HG02571 (cell line): ENCODE data around the gene CRKL.
"Not testable (repeated sequence)": the region's sequence is repeated elsewhere in the genome, so short reads cannot be mapped to it uniquely, and the experiment has no call there.

Source experiments
- ATAC-seq: cut with Tn5 transposase; IDR thresholded peaks from one replicate; pipeline ENCODE4 v1.9.1; 2021; ENCODE audit warnings: mild to moderate bottlenecking, moderate library complexity; ENCODE audit not compliant: unreplicated experiment

The CRKL gene

GRCh38 chr22:20933910-20934309 lies 16.7 kb downstream of the CRKL start:
- no peak for ATAC-seq

DNA sequence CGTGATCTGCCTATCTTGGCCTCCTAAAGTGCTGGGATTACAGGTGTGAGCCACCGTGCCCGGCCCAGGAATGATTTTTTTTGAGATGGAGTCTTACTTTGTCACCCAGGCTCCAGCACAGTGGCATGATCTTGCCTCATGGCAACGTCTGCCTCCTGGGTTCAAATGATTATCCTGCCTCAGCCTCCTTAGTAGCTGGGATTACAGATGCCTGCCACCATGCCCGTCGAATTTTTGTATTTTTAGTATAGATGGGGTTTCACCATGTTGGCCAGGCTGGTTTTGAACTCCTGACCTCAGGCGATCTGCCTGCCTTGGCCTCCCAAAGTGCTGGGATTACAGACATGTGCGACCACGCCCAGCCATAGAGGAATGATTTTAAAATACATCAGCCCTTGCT lies 17.8 kb downstream of the CRKL start:
- ATAC-seq, result not testable (repeated sequence)

DNA sequence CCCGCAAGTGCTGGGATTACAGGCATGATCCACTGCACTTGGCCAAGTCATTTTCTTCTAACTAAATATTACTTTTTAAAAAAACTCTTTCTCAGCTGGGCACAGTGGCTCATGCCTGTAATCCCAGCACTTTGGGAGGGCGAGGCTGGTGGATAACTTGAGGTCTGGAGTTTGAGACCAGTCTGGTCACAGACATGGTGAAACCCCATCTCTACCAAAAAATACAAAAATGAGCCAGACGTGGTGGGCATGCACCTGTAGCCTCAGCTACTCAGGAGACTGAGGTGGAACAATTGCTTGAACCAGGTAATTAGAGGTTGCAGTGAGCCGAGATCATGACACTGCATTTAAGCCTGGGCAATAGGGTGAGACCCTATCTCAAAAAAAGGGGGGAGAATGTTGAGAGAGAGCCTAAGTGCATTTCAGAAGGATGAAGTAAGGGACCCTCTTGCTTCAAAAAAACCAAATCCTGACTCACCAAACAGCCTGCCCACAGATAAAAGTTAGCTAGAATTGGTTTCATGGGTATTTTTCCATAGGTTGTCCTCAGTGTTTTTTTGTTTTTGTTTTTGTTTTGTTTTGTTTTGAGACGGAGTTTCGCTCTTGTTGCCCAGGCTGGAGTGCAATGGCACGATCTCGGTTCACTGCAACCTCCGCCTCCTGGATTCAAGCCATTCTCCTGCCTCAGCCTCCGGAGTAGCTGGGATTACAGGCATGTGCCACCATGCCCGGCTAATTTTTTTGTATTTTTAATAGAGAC lies 18.8 kb downstream of the CRKL start:
- not testable (repeated sequence) for ATAC-seq

- no peak for ATAC-seq
Measured at GRCh38 chr22:20937031-20937793, 20.0 kb downstream of the CRKL start.

DNA sequence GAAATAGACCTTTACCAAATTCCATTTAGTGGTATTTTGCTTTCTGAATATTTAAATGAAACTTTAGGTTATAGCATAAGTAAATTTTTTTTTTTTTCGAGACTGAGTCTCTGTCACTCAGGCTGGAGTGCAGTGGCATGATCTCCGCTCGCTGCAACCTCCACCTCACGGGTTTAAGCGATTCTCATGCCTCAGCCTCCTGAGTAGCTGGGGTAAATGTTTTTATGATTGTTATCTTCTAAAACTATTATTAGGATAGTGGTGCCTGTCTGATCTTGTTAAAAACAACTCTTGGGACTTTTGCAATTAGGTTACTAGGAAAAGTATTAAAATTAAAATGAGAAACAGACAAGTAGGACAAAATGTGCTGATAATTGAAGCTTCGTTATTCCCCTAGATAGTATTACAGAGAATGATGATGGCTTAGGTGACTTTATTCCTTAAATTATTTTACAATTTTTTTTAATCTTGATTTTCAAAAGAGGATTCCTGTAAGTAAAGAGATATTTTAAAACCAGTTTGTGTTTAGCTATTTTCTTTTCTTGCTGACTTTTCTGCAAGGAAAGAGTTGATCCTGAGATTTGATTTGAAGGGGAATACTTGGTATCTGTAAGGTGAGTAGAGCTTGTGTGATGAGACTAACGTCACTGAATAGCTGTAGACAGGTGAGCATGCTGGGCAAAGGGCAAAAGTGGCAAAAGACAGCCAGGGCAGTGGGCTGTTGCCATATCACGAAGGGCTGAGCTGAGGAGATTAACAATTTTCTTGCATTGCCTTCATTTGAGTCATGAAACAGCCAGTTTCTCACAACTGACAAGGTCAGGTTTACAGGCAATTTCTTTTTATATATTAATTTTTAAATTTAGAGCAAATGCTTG lies 20.8 kb downstream of the CRKL start:
- no peak for ATAC-seq

DNA sequence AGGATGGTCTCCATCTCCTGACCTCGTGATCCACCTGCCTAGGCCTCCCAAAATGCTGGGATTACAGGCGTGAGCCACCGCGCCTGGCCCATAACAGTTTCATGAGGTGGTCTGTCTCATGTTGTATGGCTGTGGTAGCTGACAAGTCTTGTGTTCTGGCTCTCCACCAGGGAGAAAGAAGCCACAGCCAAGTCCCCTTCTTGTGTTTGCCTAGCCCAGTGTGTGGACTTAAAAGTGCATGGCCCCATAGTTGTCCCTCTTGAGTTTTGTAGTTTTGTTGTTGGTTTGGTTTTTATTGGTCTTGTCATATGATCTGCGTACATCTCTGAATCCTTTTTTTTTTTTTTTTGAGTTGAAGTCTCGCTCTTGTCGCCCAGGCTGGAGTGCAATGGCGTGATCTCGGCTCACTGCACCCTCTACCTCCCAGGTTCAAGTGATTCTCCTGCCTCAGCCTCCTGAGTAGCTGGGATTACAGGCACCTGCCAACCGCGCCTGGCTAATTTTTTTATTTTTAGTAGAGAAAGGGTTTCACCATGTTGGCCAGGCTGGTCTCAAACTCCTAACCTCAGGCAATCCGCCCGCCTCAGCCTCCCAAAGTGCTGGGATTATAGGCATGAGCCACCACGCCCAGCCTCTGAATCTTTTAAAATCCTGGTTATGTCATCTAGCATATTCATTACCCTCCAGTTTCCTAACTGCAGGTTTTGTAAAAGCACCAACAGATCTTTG lies 22.4 kb downstream of the CRKL start:
- ATAC-seq, result not testable (repeated sequence)

DNA sequence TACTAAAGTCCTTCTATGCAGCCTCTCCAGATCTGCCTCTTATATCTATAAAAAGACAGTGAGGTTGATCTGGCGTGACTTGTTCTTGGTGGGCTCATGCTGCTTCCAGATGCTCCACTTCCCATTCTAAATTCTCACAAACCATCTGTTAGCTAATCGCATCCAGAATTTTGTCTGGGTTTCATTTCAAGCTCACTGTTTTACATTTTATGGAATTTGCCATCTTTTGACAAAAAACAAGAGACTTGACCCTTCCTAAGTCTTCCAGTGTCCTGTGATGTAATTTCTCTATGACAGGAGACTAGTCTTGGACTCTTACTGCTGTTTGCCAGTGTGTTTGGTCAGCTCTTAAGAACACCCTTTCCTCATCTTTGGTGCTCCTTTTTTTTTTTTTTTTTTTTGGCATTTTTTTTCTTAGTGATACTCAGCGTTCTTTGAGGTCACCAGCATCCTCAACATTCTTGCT lies 23.0 kb downstream of the CRKL start:
- ATAC-seq, result no peak

DNA sequence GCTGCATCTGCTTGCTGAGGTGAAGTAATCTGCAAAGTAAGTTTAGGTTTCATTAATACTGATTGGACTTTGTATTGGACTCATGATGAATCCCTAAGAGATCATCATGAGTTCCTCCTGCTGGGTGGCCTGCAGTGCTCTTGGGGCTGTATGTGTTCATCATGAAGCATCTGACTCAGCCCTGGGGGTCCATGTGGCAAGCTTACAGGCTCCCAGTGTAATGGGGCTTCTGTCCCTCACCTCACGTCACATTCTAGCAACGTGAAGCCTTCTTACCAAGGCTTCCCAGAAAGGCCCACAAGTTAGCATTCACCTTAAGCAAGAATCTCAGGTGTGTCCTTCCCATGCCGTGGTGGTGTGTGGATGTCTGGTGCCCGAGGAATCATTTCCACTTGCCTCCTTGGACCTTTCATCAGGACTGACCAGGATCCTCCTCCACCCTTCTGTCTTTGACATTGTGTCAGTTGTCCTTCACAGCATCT lies 23.7 kb downstream of the CRKL start:
- no peak for ATAC-seq

DNA sequence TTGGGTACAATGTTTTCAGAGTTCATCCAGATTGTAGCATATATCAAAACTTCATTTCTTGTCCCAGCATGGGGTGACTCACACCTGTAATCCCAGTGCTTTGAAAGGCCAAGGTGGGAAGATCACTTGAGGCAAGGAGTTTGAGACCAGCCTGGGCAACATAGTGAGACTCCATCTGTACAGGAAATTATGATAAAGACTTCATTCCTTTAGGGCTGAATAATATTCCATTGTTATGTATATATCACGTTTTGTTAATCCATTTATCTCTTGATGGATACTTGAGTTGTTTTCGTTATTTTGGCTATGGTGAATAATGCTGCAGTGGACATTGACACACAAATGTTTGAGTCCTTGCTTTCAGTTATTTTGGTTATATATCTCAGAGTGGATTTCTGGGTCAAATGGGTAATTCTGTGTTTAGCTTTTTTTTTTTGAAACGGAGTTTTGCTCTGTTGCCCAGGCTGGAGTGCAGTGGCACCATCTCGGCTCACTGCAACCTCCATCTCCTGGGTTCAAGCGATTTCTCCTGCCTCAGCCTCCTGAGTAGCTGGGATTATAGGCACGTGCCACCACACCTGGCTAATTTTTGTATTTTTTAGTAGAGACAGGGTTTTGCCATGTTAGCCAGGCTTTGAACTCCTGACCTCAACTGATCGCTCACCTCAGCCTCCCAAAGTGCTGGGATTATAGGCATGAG lies 25.1 kb downstream of the CRKL start:
- ATAC-seq, result not testable (repeated sequence)

DNA sequence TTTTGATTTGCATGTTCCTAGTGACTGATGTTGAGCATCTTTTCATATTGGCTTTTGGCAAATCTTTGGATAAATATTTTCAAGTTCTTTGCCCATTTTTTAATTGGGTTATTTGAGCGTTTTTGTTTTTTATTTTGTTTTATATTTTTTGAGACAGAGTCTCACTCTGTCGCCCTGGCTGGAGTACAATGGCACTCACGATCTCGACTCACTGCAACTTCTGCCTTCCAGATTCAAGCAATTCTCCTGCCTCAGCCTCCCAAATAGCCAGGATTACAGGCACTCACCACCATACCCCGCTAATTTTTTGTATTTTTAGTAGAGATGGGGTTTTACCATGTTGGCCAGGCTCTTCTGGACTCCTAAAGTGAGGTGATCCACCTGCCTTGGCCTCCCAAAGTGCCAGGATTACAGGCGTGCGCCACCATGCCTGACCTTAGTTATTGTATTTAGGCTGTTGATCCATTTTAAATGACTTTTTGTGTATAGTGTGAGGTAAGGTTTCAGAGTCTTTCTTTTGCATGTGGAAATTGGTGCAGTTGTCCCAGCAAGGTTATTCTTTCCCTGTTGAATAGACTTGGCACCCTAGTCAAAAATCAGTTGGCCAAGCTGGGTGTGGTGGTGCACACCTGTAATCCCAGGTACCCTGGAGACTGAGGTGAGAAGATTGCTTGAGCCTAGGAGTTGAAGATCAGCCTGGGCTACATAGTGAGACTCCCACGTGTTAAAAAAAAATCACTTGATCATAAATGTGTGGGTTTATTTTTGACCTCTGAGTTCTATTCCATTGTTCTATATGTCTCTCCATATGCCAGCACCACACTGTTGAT lies 26.1 kb downstream of the CRKL start:
- no peak for ATAC-seq

DNA sequence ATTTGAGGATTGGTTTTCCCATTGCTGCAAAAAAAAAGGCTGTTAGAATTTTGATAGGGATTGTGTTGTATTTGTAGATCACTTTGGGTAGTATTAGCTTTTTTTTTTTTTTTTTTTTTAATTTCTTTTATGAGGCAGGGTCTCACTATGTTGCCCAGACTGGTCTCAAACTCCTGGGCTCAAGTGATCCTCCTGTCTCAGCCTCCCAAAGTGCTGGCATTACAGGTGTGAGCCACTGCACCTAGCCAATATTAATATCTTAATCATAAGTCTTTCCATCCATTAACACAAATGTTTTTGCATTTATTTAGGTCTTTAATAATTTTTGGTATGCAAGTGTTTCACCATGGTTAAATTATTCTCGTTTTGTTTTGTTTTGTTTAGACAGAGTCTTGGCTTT lies 26.8 kb downstream of the CRKL start:
- ATAC-seq, result no peak

DNA sequence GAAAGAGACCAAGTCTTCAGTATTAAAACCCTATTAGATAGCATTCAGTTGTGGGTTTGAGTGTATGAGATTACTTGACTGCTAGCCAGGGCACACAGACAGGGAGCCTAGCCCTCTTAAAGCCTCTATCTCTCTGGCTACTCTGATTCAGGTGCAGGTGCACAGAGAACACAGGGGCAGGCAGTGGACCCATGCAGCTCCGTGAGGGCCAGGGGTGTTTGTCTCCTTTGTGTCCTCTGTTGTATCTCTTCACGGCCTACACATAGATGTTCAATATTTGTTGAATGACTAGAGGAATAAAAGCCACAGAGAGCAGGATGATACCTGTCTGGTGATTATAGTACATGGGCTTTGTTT lies 28.3 kb downstream of the CRKL start:
- no peak for ATAC-seq

DNA sequence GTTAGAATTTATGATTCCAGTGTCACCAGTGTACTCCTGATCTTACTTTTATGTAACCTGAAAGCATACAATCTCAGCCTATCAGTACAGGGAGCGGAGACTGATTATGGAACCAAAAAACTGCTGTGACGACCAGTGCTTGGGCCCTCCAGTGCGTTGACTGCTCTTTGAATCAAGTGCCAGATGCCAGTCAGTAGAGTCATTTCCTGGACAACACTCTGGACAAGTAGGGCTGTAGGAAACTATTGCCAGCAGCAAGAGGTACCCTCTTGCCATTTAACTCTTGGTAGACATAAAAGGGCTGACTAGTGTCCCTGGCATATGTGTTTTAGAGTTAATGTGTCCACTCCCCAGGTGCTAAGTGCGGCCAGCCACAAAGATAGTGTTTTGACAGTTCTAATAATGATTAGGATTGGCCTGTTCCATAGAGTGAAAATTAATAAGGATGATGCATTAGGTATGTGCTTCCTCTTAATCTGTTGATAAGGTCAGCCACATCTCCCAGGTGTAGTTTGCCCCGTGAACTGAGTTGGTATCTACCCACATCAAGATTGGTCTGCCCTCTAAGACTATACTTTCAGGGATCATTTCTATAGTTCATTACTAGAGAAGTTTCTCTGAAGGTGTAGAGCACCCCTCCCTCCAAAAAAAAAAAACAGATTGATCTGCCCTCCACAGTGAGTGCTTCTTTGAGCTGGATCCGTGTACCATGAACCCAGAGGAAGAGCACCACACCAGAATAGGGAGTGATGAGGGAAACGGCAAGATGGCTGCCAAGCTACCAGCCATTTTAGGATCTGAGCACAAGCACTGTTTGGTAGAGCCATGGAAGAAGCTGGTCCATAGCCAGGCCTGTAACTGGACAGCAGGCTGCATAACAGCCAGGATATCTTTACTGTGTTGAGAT lies 29.1 kb downstream of the CRKL start:
- ATAC-seq, result no peak

DNA sequence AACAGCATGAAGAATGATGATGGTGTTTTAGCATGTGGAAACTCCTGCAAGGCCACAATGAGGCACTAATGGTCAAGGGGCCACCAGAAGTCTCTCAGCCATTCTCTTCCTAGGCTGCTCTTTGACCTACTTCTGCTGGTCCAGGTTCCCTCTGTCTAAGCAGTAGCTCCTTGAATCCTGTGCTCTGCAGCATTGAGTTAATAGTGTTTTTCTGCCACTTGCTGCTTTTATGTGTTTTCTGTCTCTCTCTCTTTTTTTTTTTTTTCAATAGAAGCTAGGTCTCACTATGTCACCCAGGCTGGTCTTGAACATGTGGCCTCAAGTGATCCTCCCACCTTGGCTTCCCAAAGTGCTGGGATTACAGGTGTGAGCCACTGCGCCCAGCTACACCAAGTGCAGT lies 29.8 kb downstream of the CRKL start:
- ATAC-seq, result no peak

- ATAC-seq, result no peak
Measured at GRCh38 chr22:20948450-20948849, 31.2 kb downstream of the CRKL start.

GRCh38 chr22:20948989-20949388 lies 31.8 kb downstream of the CRKL start:
- ATAC-seq, result no peak

DNA sequence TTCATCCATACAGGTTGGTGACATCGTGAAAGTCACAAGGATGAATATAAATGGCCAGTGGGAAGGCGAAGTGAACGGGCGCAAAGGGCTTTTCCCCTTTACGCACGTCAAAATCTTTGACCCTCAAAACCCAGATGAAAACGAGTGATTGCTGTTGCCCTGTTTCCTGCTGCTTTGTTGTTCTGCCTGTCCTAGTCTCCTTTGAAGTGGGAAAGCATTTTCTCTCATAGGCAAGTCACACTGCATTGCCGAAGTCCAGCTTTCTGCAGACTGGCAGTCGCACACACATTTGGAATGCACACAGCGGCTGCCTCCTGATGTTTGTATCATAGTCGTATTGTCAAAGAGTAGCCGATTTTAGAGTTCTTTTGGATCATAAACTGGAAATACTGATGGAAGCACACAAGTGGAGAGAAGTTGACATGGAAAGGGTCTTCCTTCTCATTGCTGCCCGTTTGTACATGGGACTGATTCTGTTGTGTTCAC lies 32.5 kb downstream of the CRKL start:
- ATAC-seq, result no peak
